ENCODE results near the gene GALNTL6. TPM values are rescaled to one million over a fixed set of nuclear protein-coding genes. Genes with fewer than 3 reads are reported as not detected.

Gene GALNTL6
- total RNA-seq, 4 donors from 2014 or later, result 0.26 to 4.0 (median 1.5) TPM; not detected in 1

DNA sequence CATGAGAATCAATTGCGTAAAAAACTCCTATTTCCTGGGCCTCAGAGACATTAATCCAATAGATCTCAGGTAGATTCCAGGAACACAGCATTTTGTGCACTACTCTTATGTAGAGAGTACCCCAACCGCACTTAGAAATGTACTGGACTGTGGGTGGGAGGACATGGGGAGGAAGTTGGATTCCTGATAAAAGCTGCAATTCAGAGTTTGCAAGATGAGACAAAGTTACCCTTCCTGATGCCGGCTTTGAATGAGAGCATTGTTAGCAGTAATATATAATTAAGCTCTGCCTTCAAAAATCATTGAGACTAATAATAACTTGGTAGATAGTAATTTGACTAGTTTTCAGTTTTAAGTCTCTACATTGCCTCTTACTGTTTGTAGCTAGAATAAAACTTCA is 1032.1 kb downstream of the GALNTL6 start:
- no peaks in the 10 kb centered on the region for H3K27me3 ChIP-seq
- 61% methylated on average over 3 of the region's 3 CpGs for WGBS
- DNase-seq (ENCODE audit: low spot score in 2 of 2), result no peak
- no peaks in the 10 kb centered on the region for H3K9me3 ChIP-seq
- no peaks in the 10 kb centered on the region for H3K4me1 ChIP-seq
- TF ChIP-seq POLR2AphosphoS5 (IDR thresholded peaks at IDR 0.05) (no peak), CTCF (IDR thresholded peaks at IDR 0.05) (no peak), POLR2A (IDR thresholded peaks at IDR 0.05) (no peak), EP300 (IDR thresholded peaks at IDR 0.05) (no peak)
- H3K27ac ChIP-seq, result no peak overlapping the region
- H3K36me3 ChIP-seq, result no peaks in the 10 kb centered on the region
- no peak overlapping the region for H3K4me3 ChIP-seq

DNA sequence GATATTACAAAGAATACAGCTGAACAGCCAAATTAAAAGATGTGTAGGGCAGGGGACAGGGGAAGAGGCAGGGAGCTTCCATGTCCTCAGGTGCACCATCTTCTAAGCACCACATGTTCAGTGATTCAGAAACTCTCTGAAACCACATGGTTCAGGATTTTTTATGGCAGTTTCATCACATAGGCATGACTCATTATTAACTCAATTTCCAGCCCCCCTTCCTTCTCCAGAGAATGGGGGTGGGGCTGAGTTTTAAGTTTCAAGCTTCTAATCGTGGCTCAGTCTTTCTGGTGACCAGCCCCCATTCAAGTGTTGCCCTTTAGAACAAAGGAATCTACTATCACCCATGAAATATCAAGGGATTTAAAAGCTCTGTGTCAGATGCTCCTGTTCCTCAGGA is 1037.6 kb downstream of the GALNTL6 start:
- no peaks in the 10 kb centered on the region for H3K36me3 ChIP-seq
- H3K9me3 ChIP-seq, result no peaks in the 10 kb centered on the region
- no peak for DNase-seq (ENCODE audit: low spot score in 2 of 2)
- TF ChIP-seq CTCF (IDR thresholded peaks at IDR 0.05) (no peak), POLR2AphosphoS5 (IDR thresholded peaks at IDR 0.05) (no peak), EP300 (IDR thresholded peaks at IDR 0.05) (no peak)
- H3K27me3 ChIP-seq, result no peaks in the 10 kb centered on the region
- H3K27ac ChIP-seq, result no peak overlapping the region
- 23% methylated on average over 1 of the region's 1 CpG for WGBS
- H3K4me1 ChIP-seq, result no peaks in the 10 kb centered on the region
- H3K4me3 ChIP-seq, result no peak overlapping the region

DNA sequence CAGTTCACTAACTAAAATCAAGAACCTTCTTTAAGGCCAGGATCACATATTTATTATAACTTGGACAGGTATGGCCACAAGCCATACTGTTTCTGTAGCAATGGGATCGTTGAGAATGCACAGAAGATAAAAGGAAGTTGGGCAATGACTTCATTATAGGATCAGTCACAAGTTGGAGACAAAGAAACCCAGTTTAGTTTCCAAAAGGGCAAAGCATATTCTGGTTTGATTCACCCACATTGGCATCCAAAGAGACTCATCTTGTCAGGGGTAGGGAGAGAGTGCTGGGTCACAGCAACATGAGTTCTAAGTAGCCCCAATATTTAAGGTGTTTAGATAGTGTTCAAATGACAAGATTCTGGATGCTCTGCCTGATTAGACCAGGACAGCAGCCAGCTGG is 1038.3 kb downstream of the GALNTL6 start:
- H3K9me3 ChIP-seq, result no peaks in the 10 kb centered on the region
- DNase-seq (ENCODE audit: low spot score in 2 of 2), result no peak
- H3K27ac ChIP-seq, result no peak overlapping the region
- WGBS, result 4% methylated on average over 1 of the region's 1 CpG
- H3K4me3 ChIP-seq, result no peak overlapping the region
- H3K4me1 ChIP-seq, result no peaks in the 10 kb centered on the region
- no peaks in the 10 kb centered on the region for H3K36me3 ChIP-seq
- H3K27me3 ChIP-seq, result no peaks in the 10 kb centered on the region
- no peak for TF ChIP-seq CTCF (IDR thresholded peaks at IDR 0.05)
- TF ChIP-seq EP300 (IDR thresholded peaks at IDR 0.05), result no peak
- TF ChIP-seq POLR2AphosphoS5 (IDR thresholded peaks at IDR 0.05), result no peak
- no peak for TF ChIP-seq POLR2A (IDR thresholded peaks at IDR 0.05)

DNA sequence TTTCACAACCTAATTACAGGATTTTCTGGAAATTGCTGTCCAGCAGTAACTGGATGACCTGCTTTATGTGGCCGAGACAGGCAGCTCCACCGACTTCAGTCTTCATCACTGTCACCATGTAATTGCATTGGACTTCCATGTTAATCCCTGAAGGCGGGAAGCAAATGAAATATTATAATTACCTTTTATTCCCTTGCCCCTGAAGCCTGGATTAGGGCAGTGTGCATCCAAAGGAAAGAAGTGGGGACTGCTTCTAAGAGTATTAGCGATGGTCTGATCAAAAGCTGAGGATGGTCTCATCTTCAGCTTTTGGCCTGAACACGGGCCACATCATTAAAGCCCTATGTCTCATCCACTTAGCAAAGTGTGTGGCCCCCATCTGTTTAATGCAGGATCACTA is 1043.8 kb downstream of the GALNTL6 start:
- no peaks in the 10 kb centered on the region for H3K9me3 ChIP-seq
- no peaks in the 10 kb centered on the region for H3K36me3 ChIP-seq
- H3K4me1 ChIP-seq, result no peaks in the 10 kb centered on the region
- no peak for TF ChIP-seq POLR2A (IDR thresholded peaks at IDR 0.05)
- TF ChIP-seq EP300 (IDR thresholded peaks at IDR 0.05), result no peak
- no peak for TF ChIP-seq CTCF (IDR thresholded peaks at IDR 0.05)
- no peak for TF ChIP-seq POLR2AphosphoS5 (IDR thresholded peaks at IDR 0.05)
- H3K27ac ChIP-seq, result no peak overlapping the region
- 84% methylated on average over 5 of the region's 5 CpGs for WGBS
- H3K27me3 ChIP-seq, result no peaks in the 10 kb centered on the region
- no peak for DNase-seq (ENCODE audit: low spot score in 2 of 2)
- H3K4me3 ChIP-seq, result no peak overlapping the region

GRCh38 chr4:172858731-172859230 is 1045.6 kb downstream of the GALNTL6 start:
- no peaks in the 10 kb centered on the region for H3K27me3 ChIP-seq
- H3K4me3 ChIP-seq, result no peak overlapping the region
- H3K27ac ChIP-seq, result no peak overlapping the region
- H3K4me1 ChIP-seq, result no peaks in the 10 kb centered on the region
- 70% methylated on average over 3 of the region's 3 CpGs for whole genome bisulfite sequencing
- DNase-seq (ENCODE audit: low spot score in 2 of 2), result no peak
- H3K36me3 ChIP-seq, result no peaks in the 10 kb centered on the region
- TF ChIP-seq EP300 (IDR thresholded peaks at IDR 0.05) (no peak), CTCF (IDR thresholded peaks at IDR 0.05) (no peak), POLR2AphosphoS5 (IDR thresholded peaks at IDR 0.05) (no peak), POLR2A (IDR thresholded peaks at IDR 0.05) (no peak)
- no peaks in the 10 kb centered on the region for H3K9me3 ChIP-seq

All from suprapubic skin (tissue), 4 donors.